H1 (cell line): Measurements from ENCODE around the gene OR4D6. TPM values are rescaled to one million over a fixed set of nuclear protein-coding genes. Genes with fewer than 3 reads are reported as not detected.

ENCODE experiments used
- SP4 ChIP-seq: IDR thresholded peaks from 2 replicates; pipeline ENCODE4 v1.6.1; 2012; ENCODE audit warnings: low read length, inconsistent platforms
- TEAD4 ChIP-seq: IDR thresholded peaks from 2 replicates; pipeline ENCODE4 v1.6.1; 2012; ENCODE audit warnings: low read depth, low read length, inconsistent platforms, mixed read lengths
- polyA plus RNA-seq, 7 experiments: library from polyadenylated mRNA; depleted of rRNA in 3 of 7; stranded (reverse) in 5 of 7; unstranded in 2 of 7; fragments of >200 nt in 5 of 7; fragments of 200-250 nt in 2 of 7; gene quantifications; 1 replicate in 5 of 7; 2 replicates in 1 of 7; 4 replicates in 1 of 7; pipeline versions ENCODE4 v1.2.1 to v1.2.3, GENCODE V29; 2011 to 2013; ENCODE audit warnings: missing spikeins in 2 of 7, mixed read lengths in 2 of 7
- total RNA-seq: library from RNA; stranded (reverse); fragmentation: NEBNext Ultra II Directional; extraction: Animal tissue kit (Norgen Biotek cat#: 25700); gene quantifications from 2 replicates; pipeline ENCODE4 v1.2.1, GENCODE V29; 2021
- TF ChIP-seq, protein P1 (sequence below): fragments of 300-600 bp; sonication (generic); IDR thresholded peaks from 2 replicates; pipeline ENCODE4 v1.7.1; 2012; ENCODE audit warnings: low read length, moderate library complexity, mild to moderate bottlenecking, inconsistent platforms; ENCODE audit not compliant: insufficient replicate concordance

OR4D6 gene
- total and polyA plus RNA-seq, 2 of the 8 experiments (the other 6 are each of a cell fraction or from before 2014, with no cell fraction given) = not detected

DNA sequence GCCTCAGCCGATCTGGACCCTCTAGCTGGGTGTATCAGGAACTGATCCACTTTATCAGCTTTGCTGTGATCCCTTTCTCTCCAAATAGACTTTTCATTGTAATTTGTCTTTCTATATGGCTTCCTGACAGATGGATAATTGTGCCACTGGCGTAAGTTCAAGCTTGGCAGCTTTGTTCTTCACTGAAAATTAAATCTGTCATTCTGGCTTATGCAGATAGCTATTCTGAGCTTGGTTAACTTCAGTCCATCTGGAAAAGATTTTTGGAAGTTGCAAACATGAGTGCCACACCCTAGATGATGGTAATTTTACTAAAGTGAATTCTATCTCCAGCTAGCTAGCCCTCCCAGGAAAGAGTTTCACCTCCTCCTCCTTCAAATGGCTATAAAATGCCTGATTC is 38.6 kb upstream of the OR4D6 start (continued):
- TF ChIP-seq, protein P1, sequence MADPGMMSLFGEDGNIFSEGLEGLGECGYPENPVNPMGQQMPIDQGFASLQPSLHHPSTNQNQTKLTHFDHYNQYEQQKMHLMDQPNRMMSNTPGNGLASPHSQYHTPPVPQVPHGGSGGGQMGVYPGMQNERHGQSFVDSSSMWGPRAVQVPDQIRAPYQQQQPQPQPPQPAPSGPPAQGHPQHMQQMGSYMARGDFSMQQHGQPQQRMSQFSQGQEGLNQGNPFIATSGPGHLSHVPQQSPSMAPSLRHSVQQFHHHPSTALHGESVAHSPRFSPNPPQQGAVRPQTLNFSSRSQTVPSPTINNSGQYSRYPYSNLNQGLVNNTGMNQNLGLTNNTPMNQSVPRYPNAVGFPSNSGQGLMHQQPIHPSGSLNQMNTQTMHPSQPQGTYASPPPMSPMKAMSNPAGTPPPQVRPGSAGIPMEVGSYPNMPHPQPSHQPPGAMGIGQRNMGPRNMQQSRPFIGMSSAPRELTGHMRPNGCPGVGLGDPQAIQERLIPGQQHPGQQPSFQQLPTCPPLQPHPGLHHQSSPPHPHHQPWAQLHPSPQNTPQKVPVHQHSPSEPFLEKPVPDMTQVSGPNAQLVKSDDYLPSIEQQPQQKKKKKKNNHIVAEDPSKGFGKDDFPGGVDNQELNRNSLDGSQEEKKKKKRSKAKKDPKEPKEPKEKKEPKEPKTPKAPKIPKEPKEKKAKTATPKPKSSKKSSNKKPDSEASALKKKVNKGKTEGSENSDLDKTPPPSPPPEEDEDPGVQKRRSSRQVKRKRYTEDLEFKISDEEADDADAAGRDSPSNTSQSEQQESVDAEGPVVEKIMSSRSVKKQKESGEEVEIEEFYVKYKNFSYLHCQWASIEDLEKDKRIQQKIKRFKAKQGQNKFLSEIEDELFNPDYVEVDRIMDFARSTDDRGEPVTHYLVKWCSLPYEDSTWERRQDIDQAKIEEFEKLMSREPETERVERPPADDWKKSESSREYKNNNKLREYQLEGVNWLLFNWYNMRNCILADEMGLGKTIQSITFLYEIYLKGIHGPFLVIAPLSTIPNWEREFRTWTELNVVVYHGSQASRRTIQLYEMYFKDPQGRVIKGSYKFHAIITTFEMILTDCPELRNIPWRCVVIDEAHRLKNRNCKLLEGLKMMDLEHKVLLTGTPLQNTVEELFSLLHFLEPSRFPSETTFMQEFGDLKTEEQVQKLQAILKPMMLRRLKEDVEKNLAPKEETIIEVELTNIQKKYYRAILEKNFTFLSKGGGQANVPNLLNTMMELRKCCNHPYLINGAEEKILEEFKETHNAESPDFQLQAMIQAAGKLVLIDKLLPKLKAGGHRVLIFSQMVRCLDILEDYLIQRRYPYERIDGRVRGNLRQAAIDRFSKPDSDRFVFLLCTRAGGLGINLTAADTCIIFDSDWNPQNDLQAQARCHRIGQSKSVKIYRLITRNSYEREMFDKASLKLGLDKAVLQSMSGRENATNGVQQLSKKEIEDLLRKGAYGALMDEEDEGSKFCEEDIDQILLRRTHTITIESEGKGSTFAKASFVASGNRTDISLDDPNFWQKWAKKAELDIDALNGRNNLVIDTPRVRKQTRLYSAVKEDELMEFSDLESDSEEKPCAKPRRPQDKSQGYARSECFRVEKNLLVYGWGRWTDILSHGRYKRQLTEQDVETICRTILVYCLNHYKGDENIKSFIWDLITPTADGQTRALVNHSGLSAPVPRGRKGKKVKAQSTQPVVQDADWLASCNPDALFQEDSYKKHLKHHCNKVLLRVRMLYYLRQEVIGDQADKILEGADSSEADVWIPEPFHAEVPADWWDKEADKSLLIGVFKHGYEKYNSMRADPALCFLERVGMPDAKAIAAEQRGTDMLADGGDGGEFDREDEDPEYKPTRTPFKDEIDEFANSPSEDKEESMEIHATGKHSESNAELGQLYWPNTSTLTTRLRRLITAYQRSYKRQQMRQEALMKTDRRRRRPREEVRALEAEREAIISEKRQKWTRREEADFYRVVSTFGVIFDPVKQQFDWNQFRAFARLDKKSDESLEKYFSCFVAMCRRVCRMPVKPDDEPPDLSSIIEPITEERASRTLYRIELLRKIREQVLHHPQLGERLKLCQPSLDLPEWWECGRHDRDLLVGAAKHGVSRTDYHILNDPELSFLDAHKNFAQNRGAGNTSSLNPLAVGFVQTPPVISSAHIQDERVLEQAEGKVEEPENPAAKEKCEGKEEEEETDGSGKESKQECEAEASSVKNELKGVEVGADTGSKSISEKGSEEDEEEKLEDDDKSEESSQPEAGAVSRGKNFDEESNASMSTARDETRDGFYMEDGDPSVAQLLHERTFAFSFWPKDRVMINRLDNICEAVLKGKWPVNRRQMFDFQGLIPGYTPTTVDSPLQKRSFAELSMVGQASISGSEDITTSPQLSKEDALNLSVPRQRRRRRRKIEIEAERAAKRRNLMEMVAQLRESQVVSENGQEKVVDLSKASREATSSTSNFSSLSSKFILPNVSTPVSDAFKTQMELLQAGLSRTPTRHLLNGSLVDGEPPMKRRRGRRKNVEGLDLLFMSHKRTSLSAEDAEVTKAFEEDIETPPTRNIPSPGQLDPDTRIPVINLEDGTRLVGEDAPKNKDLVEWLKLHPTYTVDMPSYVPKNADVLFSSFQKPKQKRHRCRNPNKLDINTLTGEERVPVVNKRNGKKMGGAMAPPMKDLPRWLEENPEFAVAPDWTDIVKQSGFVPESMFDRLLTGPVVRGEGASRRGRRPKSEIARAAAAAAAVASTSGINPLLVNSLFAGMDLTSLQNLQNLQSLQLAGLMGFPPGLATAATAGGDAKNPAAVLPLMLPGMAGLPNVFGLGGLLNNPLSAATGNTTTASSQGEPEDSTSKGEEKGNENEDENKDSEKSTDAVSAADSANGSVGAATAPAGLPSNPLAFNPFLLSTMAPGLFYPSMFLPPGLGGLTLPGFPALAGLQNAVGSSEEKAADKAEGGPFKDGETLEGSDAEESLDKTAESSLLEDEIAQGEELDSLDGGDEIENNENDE = no peak
- no peak for TF ChIP-seq TEAD4
- TF ChIP-seq SP4 = no peak
- TF ChIP-seq, all 59 proteins: peak for 0
